C4-2B (cell line): ENCODE measurements around the gene NUTM2E.
"Not testable (repeated sequence)": the region's sequence is repeated elsewhere in the genome, so short reads cannot be mapped to it uniquely, and the experiment has no call there.

Experiments used
- CTCF ChIP-seq: fragments of 450-650 bp; conservative IDR thresholded peaks from 2 replicates; pipeline ENCODE4 v1.5.1; 2017; ENCODE audit warnings: mild to moderate bottlenecking
- ZFX ChIP-seq: fragments of 450-650 bp; IDR thresholded peaks from 2 replicates; pipeline ENCODE4 v1.6.1; 2017

GRCh38 chr10:79777997-79778396, 48.5 kb upstream of the NUTM2E start:
- TF ChIP-seq CTCF, ZFX: not testable (repeated sequence)
